HL-60 (cell line): Measurements from ENCODE around the gene NFE2L2.

ENCODE experiments used
- DNase-seq, 2 experiments: peaks; one replicate each; pipeline ENCODE4 v3.0.0-alpha.2; 2010 to 2020; ENCODE audit warnings: low read depth in 1 of 2, low spot score in 1 of 2
- H3K27ac ChIP-seq: fragments of 250-450 bp; sonication (Bioruptor Pico); replicated peaks from 2 replicates; pipeline ENCODE4 v1.5.1; 2020; ENCODE audit warnings: mild to moderate bottlenecking, moderate library complexity
- H3K27me3 ChIP-seq: fragments of 250-450 bp; sonication (Bioruptor Pico); 2 replicates; pipeline ENCODE4 v1.5.1; 2021; ENCODE audit warnings: mild to moderate bottlenecking, moderate library complexity; ENCODE audit not compliant: insufficient read depth, poor library complexity, severe bottlenecking
- H3K4me3 ChIP-seq: replicated peaks from 2 replicates; pipeline ENCODE4 v1.5.1; 2011; ENCODE audit warnings: mild to moderate bottlenecking, control low read depth, low read length; ENCODE audit not compliant: insufficient read depth
- GABPA ChIP-seq: IDR thresholded peaks from 2 replicates; pipeline ENCODE4 v1.6.1; 2012; ENCODE audit warnings: low read depth
- POLR2AphosphoS5 ChIP-seq: IDR thresholded peaks from 2 replicates; pipeline ENCODE4 v1.6.1; 2012; ENCODE audit warnings: low read depth
- REST ChIP-seq: IDR thresholded peaks from 2 replicates; pipeline ENCODE4 v1.6.1; 2012; ENCODE audit warnings: low read depth; ENCODE audit not compliant: insufficient replicate concordance
- SPI1 ChIP-seq: IDR thresholded peaks from 2 replicates; pipeline ENCODE4 v1.6.1; 2012; ENCODE audit warnings: low read depth, mild to moderate bottlenecking, borderline replicate concordance
- long read RNA-seq: library from polyadenylated mRNA; unstranded; transcript quantifications from one replicate; pipeline ENCODE4 v2.0.0, GENCODE V29; 2020
- TF ChIP-seq, protein P1 (sequence below): IDR thresholded peaks from one replicate; pipeline ENCODE4 v1.5.1; 2011; ENCODE audit warnings: low read length, control low read depth, inconsistent platforms; ENCODE audit not compliant: insufficient read depth

Gene NFE2L2
- long read RNA-seq, transcript NFE2L2-201 (5 exons, 2,853 nt): major isoform, 134 of 219 reads
- long read RNA-seq, transcript NFE2L2-202 (5 exons, 2,651 nt): minor isoform, 34 of 219 reads
- long read RNA-seq, partial matches to known transcripts: 15 of 219 reads
- long read RNA-seq, other reads (novel, unspliced or antisense): 36 of 219 reads

- DNase-seq: peak; percentile 74 to 91
- TF ChIP-seq, protein P1, sequence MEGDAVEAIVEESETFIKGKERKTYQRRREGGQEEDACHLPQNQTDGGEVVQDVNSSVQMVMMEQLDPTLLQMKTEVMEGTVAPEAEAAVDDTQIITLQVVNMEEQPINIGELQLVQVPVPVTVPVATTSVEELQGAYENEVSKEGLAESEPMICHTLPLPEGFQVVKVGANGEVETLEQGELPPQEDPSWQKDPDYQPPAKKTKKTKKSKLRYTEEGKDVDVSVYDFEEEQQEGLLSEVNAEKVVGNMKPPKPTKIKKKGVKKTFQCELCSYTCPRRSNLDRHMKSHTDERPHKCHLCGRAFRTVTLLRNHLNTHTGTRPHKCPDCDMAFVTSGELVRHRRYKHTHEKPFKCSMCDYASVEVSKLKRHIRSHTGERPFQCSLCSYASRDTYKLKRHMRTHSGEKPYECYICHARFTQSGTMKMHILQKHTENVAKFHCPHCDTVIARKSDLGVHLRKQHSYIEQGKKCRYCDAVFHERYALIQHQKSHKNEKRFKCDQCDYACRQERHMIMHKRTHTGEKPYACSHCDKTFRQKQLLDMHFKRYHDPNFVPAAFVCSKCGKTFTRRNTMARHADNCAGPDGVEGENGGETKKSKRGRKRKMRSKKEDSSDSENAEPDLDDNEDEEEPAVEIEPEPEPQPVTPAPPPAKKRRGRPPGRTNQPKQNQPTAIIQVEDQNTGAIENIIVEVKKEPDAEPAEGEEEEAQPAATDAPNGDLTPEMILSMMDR: no peak
- TF ChIP-seq SPI1 (peak; percentile 84), REST (peak; percentile 18), GABPA (no peak), POLR2AphosphoS5 (peak; percentile 68)
- Histone ChIP-seq H3K4me3 (peak within 1 kb of the TSS; percentile 63), H3K27ac (peak within 1 kb of the TSS; percentile 99), H3K27me3 (no peaks in the 10 kb centered on the region)
Observed at GRCh38 chr2:177264693-177265587, at the start of gene NFE2L2. Gene NFE2L2 (minus strand): TSS chr2:177264727. CDS start chr2:177264576, 151 bp downstream.

DNA sequence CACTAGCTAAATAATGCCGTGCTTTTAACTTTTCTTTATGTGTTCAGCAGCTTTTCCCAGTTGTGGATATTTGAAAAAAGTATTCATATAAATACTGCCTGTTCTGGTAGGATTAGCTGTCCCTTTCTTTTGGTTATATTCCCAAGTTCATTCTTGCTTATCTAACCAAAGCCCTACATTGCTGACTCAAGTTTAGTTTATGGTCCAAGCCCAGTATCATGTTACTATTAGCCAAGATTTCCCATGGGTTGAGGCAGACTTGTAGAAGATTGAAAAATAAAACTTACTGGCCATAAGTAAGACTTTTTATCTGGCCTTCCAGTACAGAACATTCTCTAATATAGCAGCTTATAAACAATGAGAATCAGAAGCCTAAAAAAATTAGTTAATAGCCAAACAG is 49.7 kb upstream of the NFE2L2 start:
- Histone ChIP-seq H3K27ac (no peak overlapping the region), H3K27me3 (no peaks in the 10 kb centered on the region), H3K4me3 (no peak overlapping the region)
- no peak for TF ChIP-seq REST
- TF ChIP-seq POLR2AphosphoS5: no peak
- TF ChIP-seq, protein P1: no peak
- TF ChIP-seq SPI1: no peak
- no peak for TF ChIP-seq GABPA
- DNase-seq: no peak

GRCh38 chr2:177313162-177313781 is 48.7 kb upstream of the NFE2L2 start:
- TF ChIP-seq POLR2AphosphoS5 (no peak), SPI1 (no peak), GABPA (no peak), REST (no peak)
- TF ChIP-seq, protein P1: no peak
- no peak for DNase-seq
- Histone ChIP-seq H3K4me3 (no peak overlapping the region), H3K27me3 (no peaks in the 10 kb centered on the region), H3K27ac (no peak overlapping the region)
